Stimulated activated CD4-positive, alpha-beta T cell treated with anti-CD3 and anti-CD28 coated beads, TNF-alpha, amount 100 ng/mL, for 48 hours (primary cell): Measurements from ENCODE around the gene MYO7B.

Experiments used
- DNase-seq, 3 donors: peaks; one replicate each; pipeline ENCODE4 v3.0.0-alpha.2; 2020; ENCODE audit warnings: low read depth in 3 of 3

The MYO7B gene

DNA sequence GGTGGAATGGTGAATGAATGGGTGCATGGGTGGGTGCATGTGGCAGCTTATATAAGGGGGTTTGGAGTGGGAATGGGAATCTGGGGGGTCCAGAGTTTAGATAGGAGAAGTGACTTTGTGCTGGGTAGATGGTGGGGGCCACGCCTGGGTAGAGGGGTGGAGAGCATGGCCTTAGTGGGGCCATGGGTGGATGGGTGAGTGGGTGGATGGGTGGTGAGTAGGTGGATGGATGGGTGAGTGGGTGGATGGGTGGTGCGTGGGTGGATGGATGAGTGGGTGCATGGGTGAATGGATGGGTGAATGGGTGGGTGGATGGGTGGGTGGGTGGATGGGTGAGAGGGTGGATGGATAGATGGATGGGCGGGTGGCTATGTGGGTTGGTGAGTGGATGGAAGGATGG is 53.9 kb downstream of the MYO7B start:
- DNase-seq: no peak

DNA sequence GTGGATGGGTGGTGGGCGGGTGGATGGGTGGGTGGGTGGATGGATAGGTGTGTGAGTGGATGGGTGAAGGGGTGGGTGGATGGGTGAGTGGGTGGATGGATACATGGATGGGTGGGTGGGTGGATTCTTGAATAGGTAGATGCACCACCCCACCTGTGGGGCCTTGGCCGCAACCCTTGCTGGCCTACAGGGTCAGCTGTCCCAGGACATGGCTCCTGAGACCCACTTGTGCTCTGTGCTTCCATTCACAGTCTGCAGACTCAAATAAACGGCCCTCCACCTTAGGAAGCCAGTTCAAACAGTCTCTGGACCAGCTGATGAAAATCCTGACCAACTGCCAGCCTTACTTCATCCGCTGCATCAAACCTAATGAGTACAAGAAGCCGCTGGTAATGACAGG is 54.4 kb downstream of the MYO7B start:
- DNase-seq: no peak

DNA sequence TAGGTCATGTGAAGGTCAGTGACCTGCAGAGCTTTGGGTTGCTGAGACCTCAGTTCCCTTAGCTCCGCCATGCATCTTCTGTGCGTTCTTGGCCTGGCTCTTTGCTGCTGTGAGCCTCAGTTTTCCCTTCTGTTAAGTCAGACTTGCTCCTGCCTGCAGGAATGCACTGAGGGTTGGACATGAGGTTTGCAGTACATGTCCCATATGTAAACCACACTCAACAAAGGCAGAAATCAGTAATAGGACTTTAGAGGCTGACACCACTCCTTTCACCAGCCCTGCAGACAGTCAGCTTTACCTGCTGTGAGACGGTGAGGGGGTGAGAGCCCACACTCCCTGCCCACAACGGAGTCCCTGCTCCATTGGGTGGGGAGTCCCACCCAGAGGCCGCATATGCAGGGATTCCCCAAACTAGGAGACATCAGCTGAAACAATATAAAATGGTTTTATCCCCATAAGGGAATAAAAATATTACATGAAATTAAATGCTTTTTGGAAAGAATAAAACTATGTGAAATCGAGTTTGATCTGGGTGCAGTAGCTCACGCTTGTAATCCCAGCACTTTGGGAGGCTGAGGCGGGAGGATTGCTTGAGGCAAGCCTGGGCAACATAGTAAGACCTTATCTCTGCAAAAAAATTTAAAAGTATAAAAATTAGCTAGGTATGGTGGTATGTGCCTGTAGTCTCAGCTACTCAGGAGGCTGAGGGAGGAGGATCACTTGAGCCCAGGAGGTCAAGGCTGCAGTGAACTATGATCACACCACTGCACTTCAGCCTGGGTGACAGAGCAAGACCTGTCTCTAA is 55.1 kb downstream of the MYO7B start:
- DNase-seq: no peak

DNA sequence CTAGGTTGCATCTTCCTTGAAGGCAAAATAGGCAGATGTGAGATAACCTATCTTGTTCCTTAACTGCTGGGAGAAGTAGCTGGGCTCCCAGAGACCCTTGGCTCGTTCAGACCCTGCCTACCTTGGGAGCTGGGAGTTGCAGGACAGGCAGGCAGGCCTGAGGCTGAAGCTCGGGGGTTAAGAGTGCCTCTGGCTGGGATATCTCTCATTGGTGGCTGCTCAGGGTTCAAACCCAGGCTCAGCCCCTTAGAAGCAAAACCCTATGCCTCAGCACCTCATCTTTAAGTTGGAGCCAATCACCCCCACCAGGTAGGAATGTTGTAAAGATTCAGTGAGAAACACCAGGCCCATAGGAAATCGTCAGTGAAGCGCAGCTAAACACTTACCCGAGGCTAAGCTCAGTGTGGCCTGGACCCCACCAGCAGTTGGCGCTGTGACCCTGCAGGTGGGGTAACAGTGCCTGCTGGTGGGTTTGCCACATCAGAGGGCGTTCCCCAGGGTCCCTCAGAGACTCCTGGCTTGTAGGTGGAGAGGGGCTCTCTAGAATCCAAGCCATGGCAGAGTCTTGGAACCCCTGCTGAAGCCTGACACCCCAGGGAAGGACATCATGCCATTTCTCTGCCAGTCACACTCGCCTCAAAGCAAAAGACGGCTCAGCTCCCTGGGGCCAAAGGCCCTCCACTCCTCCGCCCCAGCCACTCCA is 55.9 kb downstream of the MYO7B start:
- peak; percentile 36 to 56 (median 41) for DNase-seq

DNA sequence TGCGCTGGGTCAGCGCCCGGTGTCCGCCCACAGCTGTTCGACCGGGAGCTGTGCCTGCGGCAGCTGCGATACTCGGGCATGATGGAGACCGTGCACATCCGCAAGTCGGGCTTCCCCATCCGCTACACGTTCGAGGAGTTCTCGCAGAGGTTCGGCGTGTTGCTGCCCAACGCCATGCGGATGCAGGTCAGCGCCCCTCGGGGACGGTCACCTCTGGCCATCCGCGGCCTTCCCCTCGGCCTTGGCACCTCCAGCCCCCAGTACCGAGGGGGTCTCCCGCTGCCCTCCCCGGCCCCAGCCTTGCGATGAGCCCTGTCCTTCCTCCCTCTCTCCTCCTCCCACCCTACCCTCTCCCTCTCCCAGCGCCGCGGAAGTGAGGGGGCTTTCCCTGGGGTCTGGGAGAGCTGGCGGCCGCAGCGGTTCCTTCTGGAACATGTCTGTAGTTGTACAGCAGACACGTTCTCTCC is 57.3 kb downstream of the MYO7B start:
- DNase-seq: no peak

DNA sequence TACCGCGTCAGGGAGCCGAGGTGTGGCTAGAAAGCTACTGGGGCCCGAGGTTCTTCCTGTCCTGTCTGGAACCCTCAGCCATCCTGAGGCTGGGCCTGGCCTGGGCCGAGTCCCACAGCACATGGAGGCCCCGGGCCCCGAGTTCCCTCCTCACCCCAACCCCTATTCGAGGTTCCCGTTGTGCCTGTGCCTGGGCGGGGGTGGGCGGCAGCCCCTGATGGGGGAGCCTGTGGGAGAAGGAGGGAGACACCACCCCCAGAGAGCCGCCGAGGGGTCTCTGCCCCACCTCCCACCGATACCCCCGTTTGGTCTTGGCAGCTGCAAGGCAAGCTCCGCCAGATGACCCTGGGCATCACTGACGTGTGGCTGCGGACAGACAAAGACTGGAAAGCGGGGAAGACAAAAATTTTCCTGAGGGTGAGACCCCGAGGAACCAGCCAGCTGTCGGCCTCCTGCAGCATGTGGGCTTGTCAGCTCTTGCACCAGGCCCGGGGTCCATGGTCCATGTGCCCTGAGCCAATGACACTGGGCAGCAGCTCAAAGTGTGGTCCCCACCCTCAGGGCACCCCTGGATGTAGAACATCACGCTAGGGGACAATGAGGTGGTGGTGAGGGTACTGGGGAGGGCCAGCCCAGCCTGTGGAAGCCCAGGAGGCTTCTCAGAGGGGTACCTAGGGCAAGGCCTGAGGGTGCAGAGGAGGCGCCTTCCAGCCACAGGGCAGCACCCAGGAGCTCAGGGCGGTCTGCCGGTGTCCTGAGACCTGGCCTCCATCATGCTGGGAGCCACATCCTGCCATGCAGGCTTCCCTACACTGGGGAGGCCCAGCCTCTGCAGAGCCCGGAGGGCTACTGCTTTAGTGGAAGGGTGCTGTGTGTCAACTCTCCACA is 58.0 kb downstream of the MYO7B start:
- no peak for DNase-seq

DNA sequence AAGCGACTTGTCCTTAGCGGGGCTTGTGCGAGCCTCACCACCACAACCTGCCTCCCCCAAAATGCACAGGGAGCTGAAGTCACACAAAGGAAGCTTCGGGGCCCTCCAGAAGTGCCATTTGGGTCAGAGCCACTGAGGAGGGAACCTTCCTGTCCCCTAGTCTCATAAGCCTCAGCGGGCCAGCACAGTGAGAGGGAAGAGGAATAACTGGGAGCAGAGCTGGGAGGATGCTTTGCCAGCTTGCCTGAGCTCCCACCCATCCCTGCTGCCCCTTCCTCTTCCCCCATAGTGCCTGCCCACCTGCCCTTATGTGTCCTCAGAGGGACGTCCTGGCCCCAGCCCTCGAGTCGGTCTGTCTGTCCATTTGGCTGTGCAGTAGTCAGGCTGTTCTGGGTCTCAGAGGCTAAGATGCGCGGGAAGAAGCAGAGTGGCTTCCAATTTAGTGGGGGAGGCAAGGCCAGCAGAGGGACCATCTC is 58.7 kb downstream of the MYO7B start:
- DNase-seq: no peak

DNA sequence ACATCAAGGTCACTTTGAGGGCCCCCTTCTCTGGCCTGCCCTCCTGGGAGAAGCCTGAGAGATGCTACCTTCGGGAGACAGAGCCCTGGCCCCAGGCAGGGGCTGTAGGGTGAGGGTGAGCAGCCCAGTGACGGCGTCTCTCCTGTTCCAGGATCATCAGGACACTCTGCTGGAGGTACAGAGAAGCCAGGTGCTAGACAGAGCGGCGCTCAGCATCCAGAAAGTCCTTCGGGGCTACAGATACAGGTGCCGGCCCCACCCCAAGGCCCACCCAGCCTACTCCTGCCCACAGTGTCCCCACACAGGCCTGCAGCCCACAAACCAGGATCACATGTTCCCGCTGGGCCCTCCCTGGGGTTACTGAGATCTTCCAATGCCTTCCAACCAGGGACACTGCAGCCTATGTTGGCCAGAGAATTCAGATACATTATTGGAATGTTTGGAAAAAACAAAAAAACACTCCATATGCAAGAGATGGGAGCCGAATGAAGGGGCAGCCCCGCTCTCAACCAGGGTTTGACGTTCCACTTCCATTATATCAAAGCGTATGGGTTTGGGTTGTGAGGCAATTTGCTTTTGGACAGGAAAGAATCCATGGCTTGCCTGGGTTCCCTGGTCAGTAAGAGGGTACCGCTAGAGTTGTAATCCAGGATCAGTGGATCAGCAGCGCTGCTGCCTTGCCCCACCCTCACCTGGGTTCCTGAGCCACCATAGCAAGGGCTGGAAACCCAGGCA is 61.0 kb downstream of the MYO7B start:
- DNase-seq: no peak

DNA sequence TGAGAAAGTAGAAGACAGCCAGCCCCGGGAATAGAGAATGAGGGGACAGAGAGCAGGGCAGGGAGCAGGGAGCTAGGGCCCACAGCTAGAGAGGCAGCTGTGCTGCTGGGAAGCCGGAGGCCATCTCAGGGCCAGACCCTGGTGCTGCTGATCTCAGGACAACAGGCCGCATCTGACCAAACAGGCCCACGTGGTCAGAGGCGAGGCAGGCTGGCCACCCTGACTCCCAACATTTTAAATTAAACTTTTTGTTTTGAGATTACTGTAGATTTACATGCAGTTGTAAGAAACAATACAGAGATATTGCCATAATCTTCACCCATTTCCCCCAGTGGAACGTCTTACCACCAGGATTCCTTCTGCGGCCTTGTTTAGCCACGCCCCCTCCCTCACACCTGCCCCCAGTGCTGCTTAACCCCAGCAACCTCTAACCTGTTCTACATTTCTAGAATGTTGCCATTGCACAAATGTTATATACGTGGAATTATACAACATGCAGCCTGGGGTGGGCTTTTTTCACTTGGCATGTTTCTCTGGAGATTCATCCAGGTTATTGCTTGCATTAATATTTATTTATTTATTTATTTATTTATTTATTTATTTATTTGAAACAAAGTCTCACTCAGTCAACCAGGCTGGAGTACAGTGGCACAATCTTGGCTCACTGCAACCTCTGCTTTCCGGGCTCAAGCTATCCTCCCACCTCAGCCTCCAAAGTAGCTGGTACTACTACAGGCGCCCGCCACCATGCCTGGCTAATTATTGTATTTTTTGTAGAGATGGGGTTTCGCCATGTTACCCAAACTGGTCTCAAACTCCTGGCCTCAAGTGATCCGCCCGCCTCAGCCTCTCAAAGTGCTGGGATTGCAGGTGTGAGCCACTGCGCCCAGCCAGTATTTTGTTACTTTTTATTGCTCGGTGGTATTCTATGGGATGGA is 61.8 kb downstream of the MYO7B start:
- no peak for DNase-seq

DNA sequence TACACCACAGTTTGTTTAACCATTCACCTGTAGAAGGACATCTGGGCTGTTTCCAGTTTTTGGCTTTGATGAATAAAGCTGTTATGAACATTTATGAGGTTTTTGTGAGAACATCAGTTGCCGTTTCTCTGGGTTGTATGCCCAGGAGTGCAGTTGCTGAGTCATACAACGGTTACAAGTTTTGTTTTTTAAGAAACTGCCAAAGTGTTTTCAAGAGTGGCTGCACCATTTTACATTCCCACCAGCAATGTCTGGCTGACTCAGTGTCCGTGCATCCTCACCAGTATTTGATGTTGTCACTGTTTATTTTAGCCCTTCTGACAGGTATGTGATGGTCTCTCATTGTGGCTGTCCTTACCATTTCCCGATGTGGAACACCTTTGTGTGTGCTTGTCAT is 62.5 kb downstream of the MYO7B start:
- no peak for DNase-seq

DNA sequence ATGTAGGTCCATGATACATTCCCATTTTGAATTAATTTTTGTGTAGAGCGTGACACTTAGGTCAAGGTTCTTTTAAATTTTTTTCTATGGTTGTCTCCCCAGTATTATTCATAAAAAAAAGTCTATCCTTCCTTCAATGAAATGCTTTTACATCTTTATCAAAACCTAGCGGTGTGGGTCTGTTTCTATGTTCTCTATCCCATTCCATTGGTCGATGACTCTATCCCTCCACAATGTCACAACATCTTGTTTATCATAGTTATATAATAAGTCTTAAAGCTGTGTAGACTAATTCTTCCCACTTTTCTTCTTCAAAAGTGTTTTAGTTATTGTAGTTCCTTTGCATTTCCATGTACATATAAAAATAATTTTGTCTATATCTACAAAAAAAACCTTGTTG is 63.2 kb downstream of the MYO7B start:
- DNase-seq: no peak

DNA sequence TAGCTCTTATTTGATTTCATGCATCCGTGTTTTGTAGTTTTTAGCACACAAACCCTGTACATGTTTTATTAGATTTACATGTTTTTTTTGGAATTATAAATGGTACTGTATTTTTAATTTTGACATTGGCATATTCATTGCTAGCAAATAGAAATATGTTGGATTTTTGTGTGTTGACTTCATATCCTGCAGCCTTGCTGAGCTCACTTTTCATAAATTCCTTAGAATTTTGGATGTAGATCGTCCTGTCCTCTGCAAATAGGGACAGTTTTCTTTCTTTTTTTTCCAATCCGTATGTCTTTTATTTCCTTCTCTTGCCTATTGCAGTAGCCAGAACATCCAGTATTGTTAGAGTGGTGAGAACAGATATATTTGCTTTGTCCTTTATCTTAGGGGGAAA is 63.7 kb downstream of the MYO7B start:
- DNase-seq: no peak

DNA sequence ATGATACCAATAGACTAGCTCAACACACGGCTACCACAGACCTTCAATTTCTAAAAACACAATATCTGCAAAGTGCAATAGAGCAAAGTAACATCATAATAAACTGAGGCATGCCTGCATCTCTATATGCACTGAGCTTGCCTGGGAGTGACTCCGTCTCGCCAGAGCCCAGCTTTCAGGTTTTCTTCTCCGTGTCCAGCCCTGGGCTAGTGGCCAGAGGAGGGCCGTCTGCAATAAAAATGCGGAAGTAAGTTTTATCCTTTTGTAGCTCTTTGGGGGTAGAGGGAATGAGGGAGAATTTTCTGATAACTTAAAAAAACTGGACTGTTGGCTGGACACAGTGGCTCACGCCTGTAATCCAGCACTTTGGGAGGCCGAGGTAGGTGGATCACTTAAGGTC is 69.5 kb downstream of the MYO7B start:
- DNase-seq: no peak

DNA sequence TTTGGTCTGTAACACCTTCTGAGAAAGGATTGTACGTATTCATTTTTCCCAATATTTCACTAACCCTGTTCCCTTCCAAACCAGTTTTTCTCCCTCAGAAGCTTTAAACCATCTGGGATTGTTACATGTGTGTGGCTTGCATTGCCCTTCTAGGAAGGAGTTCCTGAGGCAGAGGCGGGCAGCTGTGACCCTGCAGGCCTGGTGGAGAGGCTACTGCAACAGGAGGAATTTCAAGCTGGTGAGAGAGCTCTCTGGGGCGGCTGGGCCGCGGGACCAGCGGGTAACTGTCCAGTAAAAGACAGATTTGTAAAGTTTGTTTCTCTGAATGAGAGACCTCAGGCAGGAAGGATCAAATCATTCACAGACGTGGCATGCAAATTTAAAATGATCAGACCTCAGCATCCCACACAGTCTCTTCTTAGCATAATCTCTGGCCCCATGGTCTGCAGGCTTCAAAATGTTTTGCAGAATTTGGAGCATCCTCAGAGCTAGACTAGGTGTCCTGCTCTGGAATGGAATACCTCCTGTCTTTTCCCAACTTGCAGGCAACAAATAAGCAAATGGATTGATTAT is 70.3 kb downstream of the MYO7B start:
- DNase-seq: no peak

DNA sequence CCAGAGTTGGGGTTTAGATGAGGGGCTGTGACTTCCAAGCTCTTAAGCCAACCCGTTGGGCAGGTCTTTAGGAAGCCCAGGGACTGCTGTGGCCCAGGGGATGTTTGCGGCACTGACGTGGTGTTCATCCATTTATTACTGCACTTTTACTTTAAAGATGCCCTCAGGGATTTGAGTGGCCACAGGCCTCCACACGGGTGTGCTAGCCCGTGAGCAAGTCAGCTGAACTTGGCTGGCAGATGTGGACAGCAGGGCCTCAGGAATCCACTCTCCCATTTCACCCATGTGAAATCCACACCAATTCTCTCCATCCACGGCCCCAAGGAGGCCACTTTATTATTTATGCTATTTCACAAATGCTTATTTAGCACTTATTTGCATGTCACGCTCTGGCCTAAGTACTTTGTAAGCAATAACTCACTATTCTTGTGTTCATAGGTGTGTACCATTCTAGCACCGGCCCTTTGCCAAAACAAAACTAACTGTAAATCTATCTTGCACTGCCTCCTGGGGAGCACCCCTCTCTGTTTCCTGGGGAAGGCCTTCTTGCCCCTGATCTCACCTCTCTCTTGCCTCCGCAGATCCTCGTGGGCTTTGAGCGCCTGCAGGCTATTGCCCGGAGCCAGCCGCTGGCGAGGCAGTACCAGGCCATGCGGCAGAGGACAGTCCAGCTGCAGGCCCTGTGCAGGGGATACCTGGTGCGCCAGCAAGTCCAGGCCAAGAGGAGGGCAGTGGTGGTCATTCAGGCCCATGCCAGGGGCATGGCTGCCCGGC is 71.3 kb downstream of the MYO7B start:
- DNase-seq: no peak

DNA sequence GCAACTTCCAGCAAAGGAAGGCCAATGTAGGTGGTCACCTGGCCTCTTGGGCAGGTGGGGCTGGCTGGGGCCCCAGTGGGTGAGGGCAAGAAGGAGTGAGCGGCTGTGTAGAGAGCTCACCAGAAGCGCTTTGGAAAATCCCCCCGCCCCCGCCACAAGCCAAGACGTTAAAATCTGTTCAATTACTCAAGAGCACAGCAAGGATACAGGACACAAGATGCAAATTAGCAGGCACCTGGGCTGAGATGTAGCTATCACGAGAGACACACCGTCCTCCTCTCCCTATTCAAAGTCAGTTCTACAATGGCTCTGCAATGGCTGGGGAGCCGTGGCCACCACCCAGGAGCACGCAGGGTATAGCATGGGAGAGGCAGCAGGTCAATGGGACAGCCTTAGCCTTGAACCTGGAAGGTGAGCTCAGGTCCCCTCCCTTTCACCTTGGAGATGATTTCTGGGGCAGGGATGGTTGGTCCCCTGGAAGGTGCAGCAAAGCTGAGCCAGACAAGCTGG is 72.0 kb downstream of the MYO7B start:
- no peak for DNase-seq

DNA sequence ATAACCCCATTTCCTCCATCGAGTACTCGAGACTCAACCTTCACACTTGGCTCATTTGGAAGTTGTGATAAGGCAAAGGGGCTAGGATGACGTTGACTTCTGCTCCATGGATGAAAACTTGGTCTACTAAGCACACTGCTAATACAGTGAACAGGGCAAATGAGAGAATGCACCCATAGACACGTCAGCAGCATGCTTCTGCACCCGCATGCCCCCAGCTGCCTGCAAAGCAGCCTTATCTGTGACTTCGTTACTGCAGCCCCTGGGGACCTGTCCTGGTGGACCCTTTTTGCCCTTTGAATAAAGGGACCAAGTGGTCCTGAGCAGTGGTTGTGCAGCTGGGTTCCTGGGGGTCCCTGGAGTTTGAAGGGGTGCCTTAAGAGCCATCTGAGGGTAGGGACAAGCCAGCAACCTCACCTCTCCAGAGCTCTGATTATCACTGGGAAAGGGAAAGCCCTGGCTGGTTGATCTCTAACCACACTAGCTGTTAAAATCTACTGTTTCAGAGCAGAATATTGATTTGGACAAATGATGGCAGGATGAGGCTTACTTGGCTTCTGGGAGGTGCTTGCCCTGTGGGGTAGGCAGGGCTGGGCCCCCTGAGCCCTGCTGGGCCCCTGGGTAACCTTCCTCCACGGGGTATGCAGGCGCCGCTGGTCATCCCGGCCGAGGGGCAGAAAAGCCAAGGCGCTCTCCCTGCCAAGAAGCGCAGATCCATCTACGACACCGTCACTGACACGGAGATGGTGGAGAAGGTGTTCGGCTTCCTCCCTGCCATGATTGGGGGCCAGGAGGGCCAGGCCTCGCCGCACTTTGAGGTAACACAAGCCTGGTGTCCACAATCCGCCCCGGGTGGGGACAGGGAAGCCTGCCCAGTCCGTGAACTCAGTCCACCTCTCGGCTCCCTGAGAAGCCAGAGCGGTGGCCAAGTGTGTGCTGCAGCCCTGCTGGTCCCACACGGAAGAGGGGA is 72.9 kb downstream of the MYO7B start:
- DNase-seq: no peak
